Fibroblast of skin of scalp (primary cell): ENCODE measurements around the gene LINGO3. TPM values are rescaled to one million over a fixed set of nuclear protein-coding genes. Genes with fewer than 3 reads are reported as not detected.
"Not testable (repeated sequence)": the region's sequence is repeated elsewhere in the genome, so short reads cannot be mapped to it uniquely, and the experiment has no call there.

ENCODE experiments used
- DNase-seq: peaks from one replicate; pipeline ENCODE4 v3.0.0-alpha.2; 2013
- polyA plus RNA-seq, 2 experiments: library from polyadenylated mRNA; unstranded; fragments of 120-200 nt; gene quantifications; one replicate each; pipeline ENCODE4 v1.2.1, GENCODE V29; 2013; ENCODE audit not compliant: insufficient read length in 2 of 2

The LINGO3 gene
- not detected for polyA plus RNA-seq (2013, experiment 1 of 2; ENCODE audit: insufficient read length)
- polyA plus RNA-seq (2013, experiment 2 of 2; ENCODE audit: insufficient read length): not detected

GRCh38 chr19:2308114-2308556 is at the start of gene LINGO3:
TSS of gene LINGO3 (minus strand) at chr19:2308154. CDS start at chr19:2291776, 16,378 bp downstream.
- no peak for DNase-seq

GRCh38 chr19:2356036-2356646 is 48.2 kb upstream of the LINGO3 start:
- DNase-seq: no peak

DNA sequence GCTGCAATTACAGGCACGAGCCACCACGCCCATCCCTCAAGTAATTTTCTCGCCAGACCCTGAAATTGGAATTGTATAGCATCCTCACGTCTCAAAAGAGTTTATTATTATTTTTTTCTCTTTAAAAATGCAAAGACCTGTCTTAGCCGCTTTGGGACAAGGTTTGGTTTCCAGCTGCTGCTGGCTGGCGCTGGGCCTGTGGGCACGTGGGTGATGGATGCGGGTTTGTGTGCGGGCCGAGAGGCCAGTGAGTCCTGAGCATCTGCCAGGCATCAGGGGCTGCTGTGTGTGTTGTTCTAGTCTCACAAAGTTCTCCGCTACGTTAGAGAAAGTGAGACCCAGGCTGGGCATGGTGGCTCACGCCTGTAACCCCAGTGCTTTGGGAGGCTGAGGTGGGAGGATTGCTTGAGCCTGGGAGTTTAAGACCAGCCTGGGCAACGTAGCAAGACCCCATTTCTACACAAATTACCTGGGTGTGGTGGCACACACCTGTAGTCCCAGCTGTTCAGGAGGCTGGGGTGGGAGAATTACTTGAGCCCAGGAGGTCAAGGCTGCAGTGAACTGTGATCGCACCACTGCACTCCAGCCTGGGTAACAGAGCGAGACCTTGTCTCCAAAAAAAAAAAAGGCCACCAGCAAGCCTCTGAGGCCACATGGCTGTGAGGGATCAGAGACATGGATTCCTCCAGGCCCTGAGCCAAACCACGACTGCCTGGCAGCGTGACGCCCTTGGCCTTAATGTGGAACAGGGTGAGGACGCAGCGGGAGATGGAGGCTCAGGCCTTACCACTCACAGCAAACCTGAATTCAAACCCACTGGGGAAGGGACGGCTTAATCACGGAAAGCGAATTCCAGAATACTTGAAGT is 47.4 kb upstream of the LINGO3 start:
- peak; percentile 83 for DNase-seq

DNA sequence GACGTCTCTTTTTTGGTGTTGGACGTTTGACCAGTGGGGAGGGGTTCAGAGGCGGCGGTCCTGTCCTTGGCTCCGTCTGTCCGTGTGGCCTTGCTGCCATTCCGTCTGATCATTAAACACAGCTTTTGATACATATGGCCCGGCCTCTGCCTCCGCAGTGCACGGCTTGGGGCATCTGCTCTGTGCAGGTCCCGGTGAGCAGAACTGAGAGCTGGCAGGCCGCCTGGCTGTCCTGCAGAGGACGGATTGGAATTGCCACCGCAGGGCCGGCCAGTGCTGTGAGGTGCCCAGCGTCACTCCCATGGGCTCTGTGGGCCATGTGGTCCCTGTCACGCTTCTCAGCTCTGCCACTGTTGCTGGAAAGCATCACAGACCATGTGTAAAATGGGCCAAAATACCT is 46.7 kb upstream of the LINGO3 start:
- DNase-seq: no peak

DNA sequence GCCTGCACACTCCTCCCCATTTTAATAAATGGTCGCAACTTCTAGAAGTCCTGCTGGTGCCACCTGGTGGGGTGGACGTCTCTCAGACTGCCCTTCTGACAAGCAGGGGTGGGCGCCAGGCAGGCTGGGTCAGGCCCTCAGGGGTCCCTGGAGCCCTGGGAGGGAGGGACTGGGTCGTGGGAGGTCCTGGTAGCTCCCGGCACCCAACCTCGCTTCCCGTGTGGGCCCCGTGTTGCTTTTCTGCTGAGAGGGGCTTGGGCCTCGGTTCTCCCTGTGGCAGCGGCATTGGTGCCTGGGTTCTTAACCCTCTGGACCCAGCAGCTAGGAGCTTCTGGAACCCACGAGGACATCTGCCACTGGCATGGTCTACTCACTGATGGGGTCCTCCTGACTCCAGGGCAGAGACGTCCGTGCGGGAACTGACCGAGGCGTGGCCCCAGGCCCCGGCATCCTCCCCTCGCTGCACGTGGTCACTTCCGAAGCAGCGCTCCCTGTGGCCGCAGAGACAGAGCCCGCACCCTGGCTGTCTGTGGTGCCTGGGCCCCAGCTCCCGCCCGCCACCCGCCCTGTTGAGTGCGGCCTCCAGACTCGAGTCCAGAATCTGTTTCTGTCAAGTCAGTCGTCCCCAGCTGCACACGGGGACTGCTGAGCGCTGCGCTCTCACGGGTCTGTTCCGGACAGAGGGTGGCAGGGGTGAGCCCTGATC is 46.1 kb upstream of the LINGO3 start:
- no peak for DNase-seq

- DNase-seq: no peak
These were observed 45.4 kb upstream of the LINGO3 start for GRCh38 chr19:2353159-2353886.

DNA sequence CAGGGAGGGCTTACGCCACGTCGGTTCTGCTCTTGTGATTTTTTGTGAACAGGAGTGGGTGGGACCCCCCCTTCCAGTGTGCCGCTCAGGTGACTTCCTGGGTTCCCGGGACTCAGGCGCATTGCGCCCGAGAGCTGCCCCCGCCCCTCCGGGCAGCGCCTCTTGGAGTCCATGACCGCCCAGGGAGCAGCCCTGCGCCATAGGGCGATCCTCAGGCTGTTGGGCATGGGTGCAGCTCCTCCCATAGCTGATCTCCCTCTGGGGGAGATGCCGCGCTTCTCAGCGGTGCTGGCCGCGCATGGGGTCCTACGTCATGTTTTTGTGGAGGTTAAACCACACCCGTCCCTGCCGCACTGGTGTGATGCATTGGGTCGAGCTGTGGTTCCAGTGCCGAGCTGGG is 44.2 kb upstream of the LINGO3 start:
- DNase-seq: no peak

DNA sequence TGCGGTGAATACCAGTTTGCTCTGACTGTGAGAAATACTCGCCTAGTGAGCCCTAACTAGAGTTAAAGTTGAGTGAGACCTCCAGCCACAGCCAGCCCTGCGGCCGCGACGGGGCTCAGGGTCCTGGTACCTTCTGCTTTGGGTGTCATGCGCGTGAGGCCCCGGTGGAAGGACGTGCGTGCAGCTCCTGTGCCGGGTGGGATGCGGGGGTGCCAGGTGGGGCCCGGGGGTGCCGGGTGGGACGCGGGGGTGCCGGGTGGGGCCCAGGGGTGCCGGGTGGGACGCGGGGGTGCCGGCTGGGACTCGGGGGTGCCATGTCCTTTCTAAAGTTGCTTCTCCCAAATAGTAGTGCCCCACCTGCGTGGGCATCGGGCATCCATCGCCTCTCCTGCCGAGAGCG is 43.6 kb upstream of the LINGO3 start:
- no peak for DNase-seq

GRCh38 chr19:2350656-2351055 is 42.7 kb upstream of the LINGO3 start:
- no peak for DNase-seq

- not testable (repeated sequence) for DNase-seq
These were observed 41.9 kb upstream of the LINGO3 start for GRCh38 chr19:2349818-2350217.

DNA sequence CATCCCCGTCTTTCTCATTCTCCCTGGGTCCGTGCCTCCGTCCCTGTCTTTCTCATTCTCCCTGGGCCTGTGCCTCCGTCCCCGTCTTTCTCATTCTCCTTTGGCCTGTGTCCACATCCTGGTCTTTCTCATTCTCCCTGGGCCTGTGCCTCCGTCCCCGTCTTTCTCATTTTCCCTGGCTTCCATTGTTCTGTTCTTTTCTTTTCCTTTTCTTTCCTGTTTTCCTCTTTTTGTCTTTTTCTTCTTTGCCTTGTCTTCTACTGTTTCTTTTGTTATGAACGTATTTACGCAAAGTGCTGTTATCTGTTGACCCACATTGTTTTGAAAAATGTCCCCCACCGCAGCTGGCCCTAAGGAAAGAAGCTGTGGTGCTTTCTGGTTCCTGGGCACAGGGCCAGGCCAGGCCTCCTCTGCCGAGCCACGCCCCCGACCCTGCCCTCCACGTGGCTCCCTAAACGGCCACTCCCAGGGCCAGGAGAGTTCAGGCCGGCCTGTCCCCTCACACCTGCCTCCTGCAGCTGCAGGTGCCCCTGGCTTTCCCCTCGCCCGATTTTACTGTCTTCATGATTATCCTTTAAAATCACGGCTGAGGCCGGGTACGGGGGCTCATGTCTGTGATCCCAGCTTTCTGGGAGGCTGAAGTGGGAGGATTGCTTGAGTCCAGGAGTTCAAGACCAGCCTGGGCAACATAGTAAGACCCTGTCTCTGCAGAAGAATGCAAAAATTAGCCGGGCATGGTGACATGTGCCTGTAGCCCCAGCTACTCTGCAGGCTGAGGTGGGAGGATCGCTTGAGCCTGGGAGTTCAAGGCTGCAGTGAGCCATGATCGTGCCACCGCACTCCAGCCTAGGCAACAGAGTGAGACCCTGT is 38.1 kb upstream of the LINGO3 start:
- DNase-seq: no peak

DNA sequence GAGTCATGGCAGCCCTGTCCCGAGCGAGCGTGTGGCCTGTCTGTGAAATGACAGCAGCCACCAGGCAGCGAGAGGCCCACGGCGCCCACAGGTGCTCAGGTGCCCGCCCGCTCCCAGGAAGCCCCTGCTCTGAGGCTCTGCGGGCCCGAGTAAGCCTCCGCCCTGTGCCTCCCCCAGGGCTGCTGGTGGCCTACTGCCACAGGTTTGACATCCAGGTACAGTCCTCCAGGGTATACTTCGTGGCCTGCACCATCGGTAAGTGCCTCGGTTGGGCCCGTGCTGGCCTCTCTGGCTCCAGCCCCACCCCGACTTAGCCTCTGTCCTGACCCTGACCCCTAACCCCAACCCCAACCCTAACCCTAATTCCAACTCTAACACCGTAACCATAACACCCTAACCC is 37.1 kb upstream of the LINGO3 start:
- no peak for DNase-seq

GRCh38 chr19:2344381-2344870 is 36.5 kb upstream of the LINGO3 start:
- DNase-seq: no peak

DNA sequence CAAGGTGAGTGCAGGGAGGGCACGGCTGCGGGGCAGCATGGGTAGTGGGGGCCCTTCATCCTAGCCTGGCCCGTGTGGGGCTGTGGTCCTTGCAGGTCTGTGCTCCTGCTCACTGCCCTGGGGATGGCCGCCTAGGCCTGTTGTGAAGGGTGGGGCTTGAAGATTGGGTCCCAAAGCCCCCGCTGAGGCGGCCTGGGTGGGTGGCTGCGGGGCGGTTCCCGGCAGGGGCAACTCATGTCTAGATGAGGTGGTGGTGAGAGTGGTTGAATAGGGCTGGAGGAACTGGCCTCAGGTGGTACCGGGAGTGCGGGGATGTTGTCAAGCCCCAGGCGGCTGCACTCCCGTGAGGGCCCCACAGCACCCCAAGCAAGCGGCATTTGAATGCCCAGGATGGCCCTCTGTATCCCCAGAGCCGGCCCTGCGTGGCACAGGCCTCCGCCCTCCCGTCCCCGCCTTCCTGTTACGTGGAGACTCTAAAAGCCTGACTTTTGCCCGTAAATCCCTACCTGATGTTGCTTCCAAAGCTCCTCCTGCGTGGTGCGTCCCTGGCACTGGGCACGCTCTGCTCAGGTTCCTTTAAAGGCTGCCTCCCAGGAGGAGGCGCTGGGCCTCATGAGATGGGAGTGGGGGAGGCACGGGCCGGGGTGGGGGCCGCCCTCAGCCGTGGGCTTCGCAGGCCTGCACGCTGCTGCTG is 35.5 kb upstream of the LINGO3 start:
- no peak for DNase-seq

- no peak for DNase-seq
These were observed 34.8 kb upstream of the LINGO3 start for GRCh38 chr19:2342656-2343288.

- DNase-seq: no peak
These were observed 34.0 kb upstream of the LINGO3 start for GRCh38 chr19:2341982-2342381.

DNA sequence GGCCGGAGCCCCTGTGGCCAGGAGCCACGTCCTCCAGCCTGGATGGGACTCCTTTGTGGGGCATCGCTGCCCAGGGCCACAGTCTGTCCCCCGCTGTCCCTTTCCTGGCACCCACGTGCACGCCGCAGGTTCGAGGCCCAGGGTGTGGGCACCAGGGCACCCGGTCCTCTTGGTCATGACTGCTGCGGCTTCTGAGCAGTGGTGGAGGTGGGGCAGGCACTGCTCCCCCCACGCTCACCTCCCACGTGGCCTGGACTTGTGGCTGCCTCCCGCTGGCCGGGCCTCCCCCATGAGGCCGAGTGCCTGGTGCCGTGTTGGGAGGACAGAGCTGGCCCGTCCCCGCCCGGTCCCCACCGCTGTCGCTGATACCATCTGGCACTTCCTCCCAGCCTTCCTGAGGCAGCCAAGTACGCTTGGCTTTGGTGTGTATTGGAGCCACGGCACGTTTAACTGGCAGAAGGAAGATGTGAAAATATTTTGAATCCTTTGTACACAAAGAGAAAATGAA is 33.3 kb upstream of the LINGO3 start:
- DNase-seq: no peak

GRCh38 chr19:2340496-2341243 is 32.7 kb upstream of the LINGO3 start:
- no peak for DNase-seq

DNA sequence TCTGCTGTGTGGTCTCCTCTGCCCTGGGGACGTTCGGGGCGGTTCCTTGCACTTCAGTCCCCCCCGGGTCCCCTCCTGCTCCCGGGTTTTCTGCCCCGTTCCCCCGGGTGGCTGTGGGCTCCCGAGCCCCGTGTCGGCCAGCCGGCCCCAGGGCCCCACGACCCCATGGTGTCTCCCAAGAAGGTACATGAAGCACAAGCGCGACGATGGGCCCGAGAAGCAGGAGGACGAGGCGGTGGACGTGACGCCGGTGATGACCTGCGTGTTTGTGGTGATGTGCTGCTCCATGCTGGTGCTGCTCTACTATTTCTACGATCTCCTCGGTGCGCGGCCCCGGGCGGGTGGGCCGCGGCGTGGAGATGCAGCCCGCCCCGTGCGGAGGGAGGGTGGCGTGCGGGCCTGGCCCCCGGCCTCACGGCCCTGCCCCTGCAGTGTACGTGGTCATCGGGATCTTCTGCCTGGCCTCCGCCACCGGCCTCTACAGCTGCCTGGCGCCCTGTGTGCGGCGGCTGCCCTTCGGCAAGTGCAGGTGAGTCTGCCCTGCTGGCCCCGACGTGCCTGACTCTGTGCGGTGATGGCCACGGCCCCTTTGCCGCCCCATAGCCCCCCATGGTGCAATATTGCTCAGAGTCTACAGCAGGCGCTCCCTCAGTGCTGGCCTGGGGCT is 31.8 kb upstream of the LINGO3 start:
- DNase-seq: no peak
